ENCODE results near the gene TPCN1. TPM values are rescaled to one million over a fixed set of nuclear protein-coding genes. Genes with fewer than 3 reads are reported as not detected.

The TPCN1 gene
- total and polyA plus RNA-seq, 2 donors = 19.3 to 39.3 TPM

GRCh38 chr12:113274848-113275247 lies 53.6 kb downstream of the TPCN1 start:
- no peak for DNase-seq (ENCODE audit: extremely low spot score)
- Histone ChIP-seq H3K27ac (ENCODE audit: low read depth) (no peak overlapping the region), H3K4me3 (ENCODE audit: low read depth, low read length) (no peak overlapping the region), H3K4me1 (ENCODE audit: insufficient read depth) (no peaks in the 10 kb centered on the region), H3K36me3 (ENCODE audit: insufficient read depth) (peaks cover 6% of the 10 kb centered on the region)
- 93% methylated on average over 8 of the region's 8 CpGs for WGBS

DNA sequence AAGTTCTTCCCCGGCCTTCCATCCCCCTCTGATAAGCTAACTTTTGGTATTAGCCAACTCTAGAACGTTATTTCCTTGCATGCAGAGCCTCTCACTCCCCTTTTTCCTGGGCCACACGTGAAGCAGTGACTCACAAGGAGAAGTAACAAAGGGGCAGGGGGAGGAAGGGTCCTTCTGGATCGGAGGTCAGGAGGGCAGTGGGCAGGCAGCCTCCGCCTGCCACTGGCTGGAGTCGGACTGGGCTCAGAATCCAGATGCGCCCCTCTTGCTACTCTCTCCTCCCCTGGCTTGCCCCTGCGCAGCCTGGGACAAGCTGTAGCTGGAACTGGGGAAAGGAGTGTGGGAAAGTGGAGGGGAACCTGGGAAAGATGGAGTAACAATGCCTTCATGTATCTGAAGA lies 55.0 kb downstream of the TPCN1 start:
- WGBS = 79% methylated on average over 8 of the region's 8 CpGs
- no peaks in the 10 kb centered on the region for H3K4me1 ChIP-seq (ENCODE audit: insufficient read depth)
- H3K4me3 ChIP-seq (ENCODE audit: low read depth, low read length) = no peak overlapping the region
- DNase-seq (ENCODE audit: extremely low spot score) = no peak
- H3K27ac ChIP-seq (ENCODE audit: low read depth) = no peak overlapping the region
- H3K36me3 ChIP-seq (ENCODE audit: insufficient read depth) = peaks cover 9% of the 10 kb centered on the region

DNA sequence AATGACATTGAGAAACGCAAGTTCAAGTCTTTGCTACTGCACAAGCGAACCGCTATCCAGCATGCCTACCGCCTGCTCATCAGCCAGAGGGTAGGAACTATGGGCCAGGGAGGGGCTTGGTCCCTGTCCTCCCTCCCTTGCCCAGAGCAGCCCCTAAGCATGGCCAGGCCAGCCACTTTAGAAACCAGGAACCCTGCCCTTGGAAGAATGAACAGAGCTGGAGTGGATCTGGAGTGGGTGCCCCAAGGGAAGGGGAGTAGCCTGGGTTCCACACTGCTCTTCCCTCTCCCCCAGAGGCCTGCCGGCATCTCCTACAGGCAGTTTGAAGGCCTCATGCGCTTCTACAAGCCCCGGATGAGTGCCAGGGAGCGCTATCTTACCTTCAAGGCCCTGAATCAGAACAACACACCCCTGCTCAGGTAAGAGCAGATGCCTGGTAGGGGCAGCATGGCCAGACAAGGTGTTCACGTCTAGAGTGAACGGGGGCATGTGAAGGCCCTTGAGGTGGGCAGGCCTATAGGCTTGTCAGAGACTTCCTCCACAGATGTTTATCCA lies 55.8 kb downstream of the TPCN1 start:
- H3K36me3 ChIP-seq (ENCODE audit: insufficient read depth) = peaks cover 9% of the 10 kb centered on the region
- no peak for DNase-seq (ENCODE audit: extremely low spot score)
- no peak overlapping the region for H3K27ac ChIP-seq (ENCODE audit: low read depth)
- 94% methylated on average over 10 of the region's 10 CpGs for WGBS
- no peak overlapping the region for H3K4me3 ChIP-seq (ENCODE audit: low read depth, low read length)
- no peaks in the 10 kb centered on the region for H3K4me1 ChIP-seq (ENCODE audit: insufficient read depth)

DNA sequence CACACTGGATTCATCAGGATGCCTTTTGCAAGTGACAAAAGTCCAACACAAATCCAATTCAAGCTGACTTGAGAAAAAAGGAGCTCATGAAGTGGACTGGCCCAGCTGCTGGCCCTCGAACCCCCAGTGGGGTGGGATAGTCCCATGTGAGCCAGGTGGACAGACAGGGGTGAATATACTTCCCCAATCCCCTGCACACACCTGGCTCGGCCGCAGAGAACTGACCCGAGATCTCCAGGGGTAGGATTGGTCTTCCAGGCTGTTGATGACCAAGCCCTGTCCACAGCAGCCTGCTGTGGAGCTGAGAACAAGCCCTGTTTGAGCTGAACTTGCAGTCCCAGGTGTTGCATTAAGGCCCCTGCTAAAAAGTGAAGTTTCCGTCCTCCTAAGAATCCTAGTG lies 56.2 kb downstream of the TPCN1 start:
- H3K36me3 ChIP-seq (ENCODE audit: insufficient read depth) = peaks cover 9% of the 10 kb centered on the region
- WGBS = 93% methylated on average over 5 of the region's 5 CpGs
- DNase-seq (ENCODE audit: extremely low spot score) = no peak

DNA sequence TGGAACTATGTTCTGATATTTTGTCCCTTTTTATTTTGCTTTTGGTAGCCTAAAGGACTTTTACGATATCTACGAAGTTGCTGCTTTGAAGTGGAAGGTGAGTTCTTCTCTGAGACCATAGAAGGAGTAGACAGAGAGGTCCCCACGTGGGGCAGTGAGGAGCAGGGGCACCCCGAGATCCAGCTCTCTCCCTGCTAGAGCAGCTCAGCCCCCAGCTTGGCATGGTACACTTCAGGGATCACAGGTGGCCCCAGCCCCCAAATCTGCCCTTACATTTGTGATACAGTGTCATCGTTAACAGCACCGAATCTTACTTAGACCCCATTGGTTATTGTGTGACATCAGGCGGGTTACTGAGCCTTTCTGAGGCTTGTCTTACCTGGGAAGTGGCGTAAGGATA lies 56.9 kb downstream of the TPCN1 start:
- DNase-seq (ENCODE audit: extremely low spot score) = no peak
- Histone ChIP-seq H3K4me3 (ENCODE audit: low read depth, low read length) (no peak overlapping the region), H3K27ac (ENCODE audit: low read depth) (no peak overlapping the region), H3K4me1 (ENCODE audit: insufficient read depth) (no peaks in the 10 kb centered on the region), H3K36me3 (ENCODE audit: insufficient read depth) (peaks cover 9% of the 10 kb centered on the region)
- WGBS = 88% methylated on average over 8 of the region's 8 CpGs

More for the DNA sequence above, 56.2 kb downstream of the TPCN1 start:
- H3K4me1 ChIP-seq (ENCODE audit: insufficient read depth) = no peaks in the 10 kb centered on the region
- H3K27ac ChIP-seq (ENCODE audit: low read depth) = no peak overlapping the region
- H3K4me3 ChIP-seq (ENCODE audit: low read depth, low read length) = no peak overlapping the region

- Histone ChIP-seq H3K4me3 (ENCODE audit: low read depth, low read length) (no peak overlapping the region), H3K27ac (ENCODE audit: low read depth) (no peak overlapping the region), H3K4me1 (ENCODE audit: insufficient read depth) (no peaks in the 10 kb centered on the region), H3K36me3 (ENCODE audit: insufficient read depth) (peaks cover 9% of the 10 kb centered on the region)
- no peak for DNase-seq (ENCODE audit: extremely low spot score)
- 83% methylated on average over 5 of the region's 5 CpGs for WGBS
These were observed 57.4 kb downstream of the TPCN1 start for GRCh38 chr12:113278633-113279032.

DNA sequence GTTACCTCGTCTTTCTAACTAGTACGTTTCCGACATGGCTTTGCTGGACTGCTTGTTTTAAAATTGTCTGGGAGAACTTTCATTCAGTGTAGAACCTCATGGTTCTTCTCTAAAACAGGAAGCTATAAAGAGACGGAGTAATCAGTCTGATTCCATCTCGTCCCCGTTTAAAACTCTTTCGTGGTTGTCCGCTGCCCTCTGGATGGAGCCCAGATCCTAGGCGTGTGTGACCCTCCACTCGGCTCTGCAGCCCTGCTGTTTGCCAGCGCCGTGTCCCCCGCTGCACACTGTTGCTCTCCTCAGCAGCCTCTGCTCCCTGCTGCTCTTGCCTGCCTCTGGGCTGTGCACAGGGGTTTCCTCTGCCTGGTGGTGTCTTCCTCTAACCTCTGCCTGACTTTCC lies 63.5 kb downstream of the TPCN1 start:
- no peaks in the 10 kb centered on the region for H3K4me1 ChIP-seq (ENCODE audit: insufficient read depth)
- peaks cover 5% of the 10 kb centered on the region for H3K36me3 ChIP-seq (ENCODE audit: insufficient read depth)
- H3K4me3 ChIP-seq (ENCODE audit: low read depth, low read length) = no peak overlapping the region
- no peak overlapping the region for H3K27ac ChIP-seq (ENCODE audit: low read depth)
- no peak for DNase-seq (ENCODE audit: extremely low spot score)
- 77% methylated on average over 13 of the region's 13 CpGs for WGBS

- H3K27ac ChIP-seq (ENCODE audit: low read depth) = no peak overlapping the region
- peaks cover 2% of the 10 kb centered on the region for H3K36me3 ChIP-seq (ENCODE audit: insufficient read depth)
- no peaks in the 10 kb centered on the region for H3K4me1 ChIP-seq (ENCODE audit: insufficient read depth)
- no peak overlapping the region for H3K4me3 ChIP-seq (ENCODE audit: low read depth, low read length)
- 76% methylated on average over 22 of the region's 22 CpGs for WGBS
- no peak for DNase-seq (ENCODE audit: extremely low spot score)
These were observed 64.7 kb downstream of the TPCN1 start for GRCh38 chr12:113285679-113286610.

GRCh38 chr12:113286712-113287111 lies 65.4 kb downstream of the TPCN1 start:
- peaks cover 2% of the 10 kb centered on the region for H3K36me3 ChIP-seq (ENCODE audit: insufficient read depth)
- DNase-seq (ENCODE audit: extremely low spot score) = no peak
- H3K4me3 ChIP-seq (ENCODE audit: low read depth, low read length) = no peak overlapping the region
- no peaks in the 10 kb centered on the region for H3K4me1 ChIP-seq (ENCODE audit: insufficient read depth)
- no peak overlapping the region for H3K27ac ChIP-seq (ENCODE audit: low read depth)
- WGBS = 86% methylated on average over 11 of the region's 11 CpGs

DNA sequence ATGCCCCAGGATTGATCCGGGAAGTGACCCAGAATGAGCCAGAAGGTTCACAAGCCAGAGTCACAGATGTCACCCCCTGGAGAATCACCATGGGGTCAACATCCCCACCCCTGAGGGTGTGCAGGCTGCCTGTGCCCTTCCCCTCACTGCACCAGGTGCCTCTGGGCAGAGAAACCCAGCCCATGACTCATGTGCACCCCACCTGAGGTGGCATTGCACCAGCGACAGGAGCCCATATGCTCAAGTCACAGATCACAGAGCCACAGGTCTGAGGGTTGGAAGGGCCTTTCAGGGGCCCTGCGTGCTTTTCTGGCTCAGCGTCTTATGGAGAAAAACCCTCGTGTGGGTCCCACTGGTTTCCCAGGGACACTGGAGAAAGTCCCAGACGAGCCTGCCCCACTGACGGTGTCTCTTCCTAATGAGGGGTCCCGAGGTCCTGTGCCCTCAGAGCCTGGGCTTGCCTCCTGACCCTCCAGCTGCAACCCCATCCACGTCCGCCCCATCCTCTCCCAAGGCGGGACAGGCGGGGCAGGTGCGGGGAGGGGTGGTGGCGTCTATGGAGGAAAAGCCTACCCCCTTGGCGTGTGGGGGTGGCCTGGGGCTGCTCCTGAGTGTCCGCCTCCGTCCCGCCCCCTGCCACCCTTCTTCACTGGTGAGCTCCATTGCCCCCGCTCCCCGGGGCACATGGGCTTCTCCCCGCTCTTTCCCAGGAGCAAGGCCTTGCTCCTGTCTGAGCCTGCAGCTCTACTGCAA lies 66.1 kb downstream of the TPCN1 start:
- Histone ChIP-seq H3K4me1 (ENCODE audit: insufficient read depth) (no peaks in the 10 kb centered on the region), H3K4me3 (ENCODE audit: low read depth, low read length) (no peak overlapping the region), H3K27ac (ENCODE audit: low read depth) (no peak overlapping the region), H3K36me3 (ENCODE audit: insufficient read depth) (peaks cover 2% of the 10 kb centered on the region)
- DNase-seq (ENCODE audit: extremely low spot score) = no peak
- WGBS = 95% methylated on average over 21 of the region's 21 CpGs

DNA sequence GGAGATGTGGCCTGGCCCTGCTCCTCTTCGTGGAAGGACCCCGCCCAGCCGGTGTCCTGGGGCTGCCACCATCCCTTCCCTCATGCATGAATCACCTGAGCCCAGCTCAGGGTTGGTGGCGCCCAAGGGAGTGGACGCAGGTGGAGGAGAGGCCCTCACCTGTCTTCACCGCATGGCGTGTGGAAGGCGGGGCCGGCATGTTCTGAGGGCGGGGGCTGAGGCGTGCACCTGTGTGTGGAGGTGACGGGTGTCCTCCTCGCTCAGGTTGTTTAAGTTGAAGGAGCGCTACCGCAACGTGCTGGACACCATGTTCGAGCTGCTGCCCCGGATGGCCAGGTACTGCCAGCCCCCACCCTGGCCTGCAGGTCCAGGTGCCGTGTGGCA lies 66.6 kb downstream of the TPCN1 start:
- Histone ChIP-seq H3K4me3 (ENCODE audit: low read depth, low read length) (no peak overlapping the region), H3K27ac (ENCODE audit: low read depth) (no peak overlapping the region), H3K4me1 (ENCODE audit: insufficient read depth) (no peaks in the 10 kb centered on the region), H3K36me3 (ENCODE audit: insufficient read depth) (peaks cover 2% of the 10 kb centered on the region)
- WGBS = 96% methylated on average over 19 of the region's 19 CpGs
- no peak for DNase-seq (ENCODE audit: extremely low spot score)

GRCh38 chr12:113289361-113289760 lies 68.1 kb downstream of the TPCN1 start:
- Histone ChIP-seq H3K4me1 (ENCODE audit: insufficient read depth) (no peaks in the 10 kb centered on the region), H3K4me3 (ENCODE audit: low read depth, low read length) (no peak overlapping the region), H3K36me3 (ENCODE audit: insufficient read depth) (peaks cover 2% of the 10 kb centered on the region), H3K27ac (ENCODE audit: low read depth) (no peak overlapping the region)
- 75% methylated on average over 2 of the region's 2 CpGs for whole genome bisulfite sequencing
- DNase-seq (ENCODE audit: extremely low spot score) = no peak

GRCh38 chr12:113290506-113290905 lies 69.2 kb downstream of the TPCN1 start:
- peaks cover 2% of the 10 kb centered on the region for H3K36me3 ChIP-seq (ENCODE audit: insufficient read depth)

GRCh38 chr12:113291586-113291985 lies 70.3 kb downstream of the TPCN1 start:
- Histone ChIP-seq H3K4me3 (ENCODE audit: low read depth, low read length) (no peak overlapping the region), H3K36me3 (ENCODE audit: insufficient read depth) (peaks cover 2% of the 10 kb centered on the region), H3K4me1 (ENCODE audit: insufficient read depth) (no peaks in the 10 kb centered on the region), H3K27ac (ENCODE audit: low read depth) (no peak overlapping the region)
- 88% methylated on average over 17 of the region's 17 CpGs for WGBS
- DNase-seq (ENCODE audit: extremely low spot score) = no peak

More at GRCh38 chr12:113290506-113290905, 69.2 kb downstream of the TPCN1 start:
- WGBS = 97% methylated on average over 5 of the region's 5 CpGs
- H3K27ac ChIP-seq (ENCODE audit: low read depth) = no peak overlapping the region
- DNase-seq (ENCODE audit: extremely low spot score) = no peak
- H3K4me1 ChIP-seq (ENCODE audit: insufficient read depth) = no peaks in the 10 kb centered on the region
- no peak overlapping the region for H3K4me3 ChIP-seq (ENCODE audit: low read depth, low read length)
